ENCODE data around the gene FUCA1.

Gene FUCA1

DNA sequence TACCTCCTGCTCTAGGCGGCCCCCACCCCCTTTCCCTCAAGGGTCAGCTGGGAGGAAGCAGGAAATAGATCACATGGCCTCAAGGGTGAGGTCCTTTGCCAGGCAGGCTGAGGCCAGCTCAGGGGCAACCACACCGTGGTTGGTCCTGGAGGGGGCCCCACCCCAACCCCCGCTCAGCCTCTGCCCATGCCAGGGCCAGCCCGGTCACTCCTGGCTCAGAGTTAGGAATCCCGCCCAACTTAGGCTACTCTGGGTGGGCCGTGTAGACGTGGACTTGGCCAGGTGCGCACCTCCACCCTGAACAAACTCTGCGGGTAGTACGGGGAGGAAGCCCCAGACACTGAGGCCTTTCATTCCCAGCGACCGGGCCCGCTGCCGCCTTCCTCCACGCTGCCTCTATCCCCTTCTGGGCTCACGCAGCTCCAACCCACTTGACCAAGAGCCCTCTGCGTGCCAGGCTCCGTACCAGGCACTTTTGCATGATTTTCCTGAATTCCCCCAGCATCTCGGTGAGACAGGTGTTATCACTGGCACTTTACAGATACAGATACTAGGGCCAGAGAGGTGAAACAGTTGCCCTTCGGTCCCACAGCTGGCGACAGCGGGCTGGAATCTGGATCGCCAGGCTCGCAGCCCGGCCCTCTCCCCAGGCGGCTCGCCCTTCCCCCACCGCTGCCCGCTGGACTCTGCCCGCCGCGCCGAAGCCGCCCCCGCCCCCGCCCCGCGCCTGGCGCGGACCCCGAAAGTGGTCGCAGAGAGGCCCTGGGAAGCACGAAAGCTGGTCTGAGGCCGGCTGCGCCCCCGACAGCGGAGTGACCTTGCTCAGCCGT lies 68.3 kb downstream of the FUCA1 start:
- no peak for DNase-seq

DNA sequence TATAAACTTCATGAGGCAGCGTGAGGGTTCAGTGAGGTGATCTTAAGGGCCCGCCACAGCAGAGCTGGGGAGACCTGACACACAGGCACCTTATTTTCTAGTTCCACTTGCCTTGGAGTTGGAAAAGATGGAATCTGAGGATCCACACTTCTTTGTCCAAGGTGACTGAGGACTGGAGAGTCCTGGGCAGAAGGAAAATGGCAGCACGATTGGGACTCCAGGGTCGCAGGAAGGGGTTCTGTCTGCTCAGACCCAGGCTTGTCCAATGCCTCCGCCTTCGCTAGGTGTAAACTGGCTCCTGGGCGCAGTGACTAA lies 68.9 kb downstream of the FUCA1 start:
- no peak for DNase-seq

DNA sequence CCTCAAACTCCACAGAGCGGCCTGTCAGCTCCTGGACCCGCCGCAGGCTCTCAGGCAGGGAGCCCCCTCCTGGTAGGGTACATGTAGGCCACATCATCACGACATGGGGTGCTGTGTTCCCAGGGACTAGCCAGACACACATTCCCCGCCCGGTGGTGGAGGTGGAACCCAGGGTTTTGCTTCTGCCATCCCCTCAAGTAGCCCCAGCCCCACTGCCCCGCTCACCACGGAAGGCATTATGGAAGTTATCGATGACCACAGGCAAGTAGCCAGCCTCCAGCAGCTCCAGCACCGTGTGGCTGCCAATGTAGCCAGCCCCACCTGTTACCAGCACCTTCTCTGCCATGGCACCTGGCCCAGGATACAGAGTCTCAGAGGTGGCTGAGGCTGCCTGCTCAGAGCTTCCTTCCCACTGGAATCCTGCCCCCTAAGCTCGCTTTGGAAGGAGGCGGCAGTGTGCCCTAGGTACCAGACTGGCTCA lies 69.4 kb downstream of the FUCA1 start:
- no peak for DNase-seq

DNA sequence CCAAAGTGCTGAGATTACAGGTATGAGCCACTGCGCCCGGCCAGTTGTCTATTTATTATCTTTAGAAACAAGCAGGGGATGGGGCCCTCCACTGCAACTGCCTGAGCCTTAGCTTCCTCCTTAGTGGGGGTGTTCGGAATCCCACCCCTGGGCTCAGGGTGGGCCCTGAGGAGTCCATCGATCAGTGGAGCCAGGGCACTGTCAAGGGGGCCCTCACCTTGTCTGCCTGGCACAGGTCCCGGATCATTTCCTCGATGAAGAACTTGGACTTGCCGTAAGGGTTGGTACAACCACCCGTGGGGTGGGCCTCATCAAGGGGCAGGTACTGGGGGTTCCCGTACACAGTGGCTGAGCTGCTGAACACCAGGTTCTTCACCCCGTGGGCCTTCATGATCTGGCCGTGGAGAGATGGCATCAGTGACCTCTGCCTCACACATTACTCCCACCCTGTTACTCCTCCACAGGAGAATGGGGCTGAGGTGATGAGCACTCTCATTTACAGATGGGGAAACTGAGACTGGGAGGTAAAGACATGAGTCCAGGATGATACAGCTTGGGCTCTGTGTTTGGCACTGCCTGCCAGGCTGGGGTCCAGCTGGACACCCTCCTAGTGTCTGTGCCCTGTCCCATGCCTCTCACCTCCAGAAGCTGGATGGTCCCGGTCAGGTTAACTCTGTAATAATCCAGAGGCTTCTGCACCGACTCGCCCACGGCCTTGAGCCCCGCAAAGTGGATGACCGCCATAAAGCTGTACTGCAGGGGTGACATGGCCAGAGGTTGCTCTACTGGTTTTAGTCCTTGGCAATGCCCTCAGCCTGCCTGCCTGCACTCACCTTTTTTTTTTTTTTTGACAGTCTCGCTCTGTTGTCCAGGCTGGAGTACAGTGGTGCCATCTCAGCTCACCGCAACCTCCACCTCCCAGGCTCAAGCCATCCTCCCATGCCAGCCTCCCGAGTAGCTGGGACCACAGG lies 70.3 kb downstream of the FUCA1 start:
- no peak for DNase-seq

DNA sequence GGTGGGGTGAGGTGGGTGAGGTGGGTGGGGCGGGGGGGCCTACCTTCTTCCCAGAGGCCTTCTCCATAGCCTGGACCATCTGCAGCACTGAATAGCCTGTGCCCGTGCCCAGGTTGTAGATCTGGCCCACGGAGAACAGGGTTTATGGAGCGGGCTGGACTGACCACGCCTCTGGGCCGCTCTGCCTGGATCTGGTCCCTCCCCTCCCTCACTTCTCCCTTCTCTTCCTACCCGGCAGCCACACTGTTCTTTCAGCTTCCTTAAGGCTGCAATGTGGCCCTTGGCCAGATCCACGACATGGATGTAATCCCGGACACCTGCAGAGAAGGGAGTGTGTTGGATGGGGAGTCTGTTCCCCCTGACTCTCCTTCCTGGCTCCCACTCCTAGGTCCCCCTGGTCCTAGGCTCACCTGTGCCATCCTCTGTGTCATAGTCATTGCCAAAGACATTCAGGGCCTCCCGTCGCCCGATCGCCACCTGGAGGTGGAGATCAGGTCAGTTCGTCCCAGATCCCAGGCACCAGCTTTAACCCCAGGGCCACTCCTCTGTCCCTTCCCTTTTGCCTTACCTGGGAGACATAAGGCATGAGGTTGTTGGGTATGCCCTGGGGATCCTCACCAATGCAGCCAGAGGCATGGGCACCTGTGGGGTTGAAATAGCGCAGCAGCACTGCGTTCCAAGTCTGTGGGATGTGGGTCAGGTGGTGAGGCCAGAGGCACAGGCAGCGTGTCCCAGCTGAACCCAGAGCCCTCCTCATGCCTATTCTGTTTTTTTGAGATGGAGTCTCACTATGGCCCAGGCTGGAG lies 71.4 kb downstream of the FUCA1 start:
- DNase-seq: no peak

DNA sequence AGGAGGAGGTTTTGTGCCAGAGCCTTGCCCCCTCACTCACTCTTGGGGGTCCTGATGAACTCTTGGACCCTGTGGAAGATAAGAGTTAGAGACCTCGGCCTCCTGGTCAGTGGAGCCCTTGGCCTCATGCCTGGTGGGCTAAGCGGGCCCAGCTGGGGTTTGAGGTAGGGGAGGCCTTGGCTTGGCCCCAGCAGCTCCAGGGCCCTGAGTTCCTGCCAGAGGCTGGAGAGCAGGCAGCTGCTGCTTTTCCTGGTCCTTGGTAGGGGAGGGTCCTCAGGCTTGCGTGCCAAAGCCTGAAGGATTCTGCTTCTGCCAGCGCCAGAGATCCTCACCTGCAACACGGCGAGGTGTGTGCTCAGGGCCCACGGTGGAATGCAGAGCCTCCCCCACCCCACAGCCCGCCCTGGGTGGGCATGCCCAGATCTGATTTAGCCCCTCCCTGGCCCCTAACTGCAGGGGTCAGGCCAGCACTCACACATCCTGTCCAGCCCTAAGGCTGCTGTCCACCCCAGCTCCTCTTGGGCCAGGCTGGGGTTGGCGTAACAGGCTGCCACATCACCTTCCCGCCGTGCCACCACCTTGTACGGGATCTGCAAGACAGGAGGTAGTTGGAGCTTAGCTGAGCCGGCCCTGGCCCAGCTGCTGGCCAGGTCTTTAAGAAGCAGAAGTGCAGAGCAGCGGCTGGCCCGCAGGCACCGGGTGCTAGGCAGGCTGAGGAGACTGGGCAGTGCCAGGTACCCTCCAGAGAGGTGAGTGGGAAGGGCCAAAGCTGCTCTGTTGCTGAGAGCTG lies 72.2 kb downstream of the FUCA1 start:
- no peak for DNase-seq
